ENCODE measurements around the gene GCAT. TPM values are rescaled to one million over a fixed set of nuclear protein-coding genes. Genes with fewer than 3 reads are reported as not detected.
A peak's percentile ranks its signal among the peaks of the same experiment; 100 is the strongest.

GCAT gene
- total and polyA plus RNA-seq, 2 of the 13 experiments (the other 11 are each of a cell fraction or from before 2014, with no cell fraction given) = 28.0 to 50.3 TPM

DNA sequence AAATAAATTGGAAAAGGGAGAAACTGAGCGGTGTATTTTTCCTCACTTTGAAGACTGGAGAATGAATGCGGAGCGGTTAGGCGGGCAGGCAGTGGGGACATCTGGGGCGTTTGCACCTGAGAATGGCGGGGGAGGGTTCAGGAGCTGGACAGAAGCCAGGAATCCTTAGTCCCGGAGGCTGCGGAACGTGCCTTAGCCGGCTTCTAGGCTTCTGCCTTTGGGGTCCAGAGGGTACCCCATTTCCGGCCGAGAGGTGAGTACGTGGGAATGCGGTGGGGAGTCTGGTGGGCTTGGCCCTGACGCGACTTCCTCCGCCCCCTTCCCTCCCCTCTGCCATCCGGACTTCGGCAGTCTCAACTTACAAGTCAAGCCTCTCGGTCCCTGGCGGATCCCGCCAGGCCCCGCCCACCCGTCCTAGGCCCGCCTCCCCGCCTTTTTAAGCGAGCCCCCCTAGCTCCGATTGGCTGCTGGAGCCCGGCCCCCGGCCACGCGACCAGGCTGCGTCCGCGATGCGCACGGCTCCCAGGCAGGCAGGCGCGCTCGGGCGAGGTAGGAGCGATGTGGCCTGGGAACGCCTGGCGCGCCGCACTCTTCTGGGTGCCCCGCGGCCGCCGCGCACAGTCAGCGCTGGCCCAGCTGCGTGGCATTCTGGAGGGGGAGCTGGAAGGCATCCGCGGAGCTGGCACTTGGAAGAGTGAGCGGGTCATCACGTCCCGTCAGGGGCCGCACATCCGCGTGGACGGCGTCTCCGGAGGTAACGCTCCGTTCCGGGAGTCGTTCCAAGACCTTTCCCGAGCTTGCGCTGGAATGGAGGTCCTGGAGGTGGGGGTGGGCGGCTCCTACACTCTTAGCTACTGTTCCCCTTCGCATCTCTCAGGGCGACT lies at the start of gene GCAT (continued):
- TF ChIP-seq, protein P1, sequence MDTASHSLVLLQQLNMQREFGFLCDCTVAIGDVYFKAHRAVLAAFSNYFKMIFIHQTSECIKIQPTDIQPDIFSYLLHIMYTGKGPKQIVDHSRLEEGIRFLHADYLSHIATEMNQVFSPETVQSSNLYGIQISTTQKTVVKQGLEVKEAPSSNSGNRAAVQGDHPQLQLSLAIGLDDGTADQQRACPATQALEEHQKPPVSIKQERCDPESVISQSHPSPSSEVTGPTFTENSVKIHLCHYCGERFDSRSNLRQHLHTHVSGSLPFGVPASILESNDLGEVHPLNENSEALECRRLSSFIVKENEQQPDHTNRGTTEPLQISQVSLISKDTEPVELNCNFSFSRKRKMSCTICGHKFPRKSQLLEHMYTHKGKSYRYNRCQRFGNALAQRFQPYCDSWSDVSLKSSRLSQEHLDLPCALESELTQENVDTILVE (CRISPR knock-in tag; IDR thresholded peaks at IDR 0.05) = no peak
- TF ChIP-seq JDP2 (CRISPR knock-in tag; IDR thresholded peaks at IDR 0.05; ENCODE audit: borderline replicate concordance) (no peak), ZNF446 (CRISPR knock-in tag; IDR thresholded peaks at IDR 0.05) (peak; percentile 17; the same call in 1 of the 2 replicates), JUN (CRISPR knock-in tag; IDR thresholded peaks at IDR 0.05) (no peak; the same call in 1 of the 2 replicates), GATAD1 (CRISPR knock-in tag; IDR thresholded peaks at IDR 0.05) (peak; percentile 56; the same call in 1 of the 2 replicates), NFKB2 (CRISPR knock-in tag; IDR thresholded peaks at IDR 0.05; ENCODE audit: borderline replicate concordance) (peak; percentile 48; the same call in 1 of the 2 replicates), RBAK (CRISPR knock-in tag; IDR thresholded peaks at IDR 0.05) (no peak), YY1 (IDR thresholded peaks at IDR 0.05; ENCODE audit: insufficient read depth, insufficient replicate concordance, low read depth, low read length) (peak; percentile 9), HOXA9 (CRISPR knock-in tag; IDR thresholded peaks at IDR 0.05; ENCODE audit: borderline replicate concordance) (no peak), SRSF1 (optimal IDR thresholded peaks at IDR 0.05; ENCODE audit: low read depth, low read length) (peak; percentile 71), SOX13 (IDR thresholded peaks at IDR 0.05) (0 out of 2 replicates have a peak, but pooled peaks have one; percentile 25), SOX13 (CRISPR knock-in tag; conservative IDR thresholded peaks at IDR 0.05 in 1 of 2, IDR thresholded peaks at IDR 0.05 in 1 of 2) (no peak), POLR2A (IDR thresholded peaks at IDR 0.05; ENCODE audit: insufficient read depth in 1 of 2, low read depth in 2 of 2, low read length in 2 of 2) (peak; percentile 77 to 81), IKZF4 (CRISPR knock-in tag; IDR thresholded peaks at IDR 0.05; ENCODE audit: borderline replicate concordance, low read depth, not compliant biosample characterization) (no peak)
- TF ChIP-seq, protein P2, sequence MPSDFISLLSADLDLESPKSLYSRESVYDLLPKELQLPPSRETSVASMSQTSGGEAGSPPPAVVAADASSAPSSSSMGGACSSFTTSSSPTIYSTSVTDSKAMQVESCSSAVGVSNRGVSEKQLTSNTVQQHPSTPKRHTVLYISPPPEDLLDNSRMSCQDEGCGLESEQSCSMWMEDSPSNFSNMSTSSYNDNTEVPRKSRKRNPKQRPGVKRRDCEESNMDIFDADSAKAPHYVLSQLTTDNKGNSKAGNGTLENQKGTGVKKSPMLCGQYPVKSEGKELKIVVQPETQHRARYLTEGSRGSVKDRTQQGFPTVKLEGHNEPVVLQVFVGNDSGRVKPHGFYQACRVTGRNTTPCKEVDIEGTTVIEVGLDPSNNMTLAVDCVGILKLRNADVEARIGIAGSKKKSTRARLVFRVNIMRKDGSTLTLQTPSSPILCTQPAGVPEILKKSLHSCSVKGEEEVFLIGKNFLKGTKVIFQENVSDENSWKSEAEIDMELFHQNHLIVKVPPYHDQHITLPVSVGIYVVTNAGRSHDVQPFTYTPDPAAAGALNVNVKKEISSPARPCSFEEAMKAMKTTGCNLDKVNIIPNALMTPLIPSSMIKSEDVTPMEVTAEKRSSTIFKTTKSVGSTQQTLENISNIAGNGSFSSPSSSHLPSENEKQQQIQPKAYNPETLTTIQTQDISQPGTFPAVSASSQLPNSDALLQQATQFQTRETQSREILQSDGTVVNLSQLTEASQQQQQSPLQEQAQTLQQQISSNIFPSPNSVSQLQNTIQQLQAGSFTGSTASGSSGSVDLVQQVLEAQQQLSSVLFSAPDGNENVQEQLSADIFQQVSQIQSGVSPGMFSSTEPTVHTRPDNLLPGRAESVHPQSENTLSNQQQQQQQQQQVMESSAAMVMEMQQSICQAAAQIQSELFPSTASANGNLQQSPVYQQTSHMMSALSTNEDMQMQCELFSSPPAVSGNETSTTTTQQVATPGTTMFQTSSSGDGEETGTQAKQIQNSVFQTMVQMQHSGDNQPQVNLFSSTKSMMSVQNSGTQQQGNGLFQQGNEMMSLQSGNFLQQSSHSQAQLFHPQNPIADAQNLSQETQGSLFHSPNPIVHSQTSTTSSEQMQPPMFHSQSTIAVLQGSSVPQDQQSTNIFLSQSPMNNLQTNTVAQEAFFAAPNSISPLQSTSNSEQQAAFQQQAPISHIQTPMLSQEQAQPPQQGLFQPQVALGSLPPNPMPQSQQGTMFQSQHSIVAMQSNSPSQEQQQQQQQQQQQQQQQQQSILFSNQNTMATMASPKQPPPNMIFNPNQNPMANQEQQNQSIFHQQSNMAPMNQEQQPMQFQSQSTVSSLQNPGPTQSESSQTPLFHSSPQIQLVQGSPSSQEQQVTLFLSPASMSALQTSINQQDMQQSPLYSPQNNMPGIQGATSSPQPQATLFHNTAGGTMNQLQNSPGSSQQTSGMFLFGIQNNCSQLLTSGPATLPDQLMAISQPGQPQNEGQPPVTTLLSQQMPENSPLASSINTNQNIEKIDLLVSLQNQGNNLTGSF (CRISPR knock-in tag; IDR thresholded peaks at IDR 0.05) = 0 out of 2 replicates have a peak, but pooled peaks have one; percentile 47
- TF ChIP-seq, protein P3, sequence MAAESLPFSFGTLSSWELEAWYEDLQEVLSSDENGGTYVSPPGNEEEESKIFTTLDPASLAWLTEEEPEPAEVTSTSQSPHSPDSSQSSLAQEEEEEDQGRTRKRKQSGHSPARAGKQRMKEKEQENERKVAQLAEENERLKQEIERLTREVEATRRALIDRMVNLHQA (CRISPR knock-in tag; IDR thresholded peaks at IDR 0.05) = no peak
- TF ChIP-seq, protein P4, sequence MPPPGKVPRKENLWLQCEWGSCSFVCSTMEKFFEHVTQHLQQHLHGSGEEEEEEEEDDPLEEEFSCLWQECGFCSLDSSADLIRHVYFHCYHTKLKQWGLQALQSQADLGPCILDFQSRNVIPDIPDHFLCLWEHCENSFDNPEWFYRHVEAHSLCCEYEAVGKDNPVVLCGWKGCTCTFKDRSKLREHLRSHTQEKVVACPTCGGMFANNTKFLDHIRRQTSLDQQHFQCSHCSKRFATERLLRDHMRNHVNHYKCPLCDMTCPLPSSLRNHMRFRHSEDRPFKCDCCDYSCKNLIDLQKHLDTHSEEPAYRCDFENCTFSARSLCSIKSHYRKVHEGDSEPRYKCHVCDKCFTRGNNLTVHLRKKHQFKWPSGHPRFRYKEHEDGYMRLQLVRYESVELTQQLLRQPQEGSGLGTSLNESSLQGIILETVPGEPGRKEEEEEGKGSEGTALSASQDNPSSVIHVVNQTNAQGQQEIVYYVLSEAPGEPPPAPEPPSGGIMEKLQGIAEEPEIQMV (CRISPR knock-in tag; IDR thresholded peaks at IDR 0.05; ENCODE audit: low read depth) = peak; percentile 95
